Skeletal muscle tissue (tissue), 4 donors: ENCODE data around the gene CD101. TPM values are rescaled to one million over a fixed set of nuclear protein-coding genes. Genes with fewer than 3 reads are reported as not detected.

Source experiments
- H3K27ac ChIP-seq: one replicate; pipeline ENCODE4 v1.7.0; 2013; ENCODE audit warnings: mild to moderate bottlenecking, low read depth, low read length, inconsistent platforms
- H3K27me3 ChIP-seq, 3 donors: one replicate each; pipeline ENCODE4 v1.7.0; 2013; ENCODE audit warnings: low read length in 3 of 3; ENCODE audit not compliant: control insufficient read depth in 3 of 3, insufficient read depth in 3 of 3
- H3K36me3 ChIP-seq, 3 donors: one replicate each; pipeline ENCODE4 v1.7.0; 2013; ENCODE audit warnings: low read length in 3 of 3; ENCODE audit not compliant: control insufficient read depth in 3 of 3, insufficient read depth in 3 of 3
- H3K4me1 ChIP-seq, 3 donors: one replicate each; pipeline ENCODE4 v1.7.0; 2013; ENCODE audit warnings: low read length in 3 of 3, mild to moderate bottlenecking in 3 of 3; ENCODE audit not compliant: control insufficient read depth in 3 of 3, insufficient read depth in 3 of 3
- H3K4me3 ChIP-seq, 3 donors: one replicate each; pipeline ENCODE4 v1.7.0; 2013; ENCODE audit warnings: low read length in 3 of 3
- H3K9ac ChIP-seq, 3 donors: one replicate each; pipeline ENCODE4 v1.7.0; 2013; ENCODE audit warnings: low read length in 3 of 3, mild to moderate bottlenecking in 3 of 3, moderate library complexity in 2 of 3, low read depth in 1 of 3
- H3K9me3 ChIP-seq, 3 donors: one replicate each; pipeline ENCODE4 v1.7.0; 2013; ENCODE audit warnings: low read length in 3 of 3; ENCODE audit not compliant: control insufficient read depth in 3 of 3
- total RNA-seq: library from RNA; depleted of rRNA; stranded (reverse); fragments of >200 nt; gene quantifications from one replicate; pipeline ENCODE4 v1.2.3, GENCODE V29; 2014
- donor health status: Osteomylitis.

CD101 gene
- total RNA-seq, 1 donor from 2014 or later, result 2.1 TPM

DNA sequence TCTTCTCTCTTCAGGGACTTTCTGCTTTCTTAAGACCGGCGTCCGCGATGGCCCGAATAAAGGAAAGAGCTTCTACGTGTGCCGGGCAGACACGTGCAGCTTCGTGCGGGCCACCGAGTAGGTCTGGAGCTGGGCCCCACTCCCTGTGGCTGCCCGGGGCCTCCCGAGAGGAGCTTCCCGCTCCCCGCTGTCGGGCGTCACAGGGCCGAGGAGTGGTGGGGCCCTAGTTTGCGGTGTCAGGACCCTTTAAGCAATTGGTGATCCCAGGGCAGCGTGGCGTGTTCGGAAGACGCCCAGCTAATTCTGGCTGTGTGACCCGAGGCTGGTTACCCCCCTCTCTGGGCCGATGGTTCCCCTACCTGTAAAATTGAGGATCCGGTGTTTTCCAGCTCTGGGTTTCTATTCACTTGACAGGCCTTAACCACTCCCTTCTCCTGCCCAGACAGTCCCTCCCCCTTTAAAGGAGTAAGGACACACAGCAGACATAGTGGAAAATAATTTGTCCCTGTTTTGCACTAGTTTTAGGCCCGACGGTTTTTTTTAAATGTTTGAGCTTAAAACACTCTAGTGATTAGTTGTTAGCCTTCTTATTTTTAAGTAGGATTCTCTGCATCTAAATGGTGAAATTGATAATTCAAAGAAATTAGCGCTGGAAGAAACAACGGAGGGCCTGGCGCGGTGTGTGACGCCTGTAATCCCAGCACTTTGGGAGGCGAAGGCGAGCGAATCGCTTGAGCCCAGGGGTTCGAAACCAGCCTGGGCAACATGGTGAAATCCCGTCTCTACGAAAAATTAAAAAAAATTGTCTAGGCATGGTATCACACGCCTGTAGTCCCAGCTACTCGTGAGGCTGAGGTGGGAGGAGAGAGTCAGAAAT is 59.1 kb downstream of the CD101 start:
- Histone ChIP-seq H3K27me3 (no peaks in the 10 kb centered on the region), H3K27ac (no peak overlapping the region), H3K4me3 (peak overlapping the region; percentile 91 to 97 (median 92)), H3K4me1 (peaks cover 12 to 16% (median 12%) of the 10 kb centered on the region in 3 donors), H3K9ac (peak overlapping the region; percentile 79 to 90 (median 80)), H3K36me3 (no peaks in the 10 kb centered on the region), H3K9me3 (no peaks in the 10 kb centered on the region)

DNA sequence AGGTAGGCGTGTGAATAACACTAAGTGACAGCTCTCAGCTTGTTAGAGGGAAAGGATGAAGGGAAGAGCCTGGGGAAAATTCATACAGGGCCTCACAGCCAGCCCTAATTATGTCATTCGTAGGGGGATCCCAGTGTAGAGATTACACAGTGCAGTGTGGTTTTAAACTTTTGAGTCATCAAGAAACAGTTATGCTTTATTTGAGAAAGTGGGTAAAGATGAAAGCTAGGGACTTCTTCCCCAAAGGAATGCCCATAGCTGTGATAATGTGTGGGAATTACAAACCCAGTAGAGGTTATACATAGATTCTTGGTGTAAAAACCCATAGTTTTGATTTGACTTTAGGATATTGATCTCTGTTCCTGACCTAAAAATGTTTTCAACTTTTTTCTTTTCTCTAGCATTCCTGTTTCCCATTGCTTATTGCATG is 60.4 kb downstream of the CD101 start:
- H3K4me3 ChIP-seq, result no peak overlapping the region
- no peaks in the 10 kb centered on the region for H3K9me3 ChIP-seq
- peaks cover 12 to 16% (median 12%) of the 10 kb centered on the region in 3 donors for H3K4me1 ChIP-seq
- no peak overlapping the region for H3K27ac ChIP-seq
- no peaks in the 10 kb centered on the region for H3K27me3 ChIP-seq
- H3K9ac ChIP-seq, result no peak overlapping the region
- no peaks in the 10 kb centered on the region for H3K36me3 ChIP-seq

DNA sequence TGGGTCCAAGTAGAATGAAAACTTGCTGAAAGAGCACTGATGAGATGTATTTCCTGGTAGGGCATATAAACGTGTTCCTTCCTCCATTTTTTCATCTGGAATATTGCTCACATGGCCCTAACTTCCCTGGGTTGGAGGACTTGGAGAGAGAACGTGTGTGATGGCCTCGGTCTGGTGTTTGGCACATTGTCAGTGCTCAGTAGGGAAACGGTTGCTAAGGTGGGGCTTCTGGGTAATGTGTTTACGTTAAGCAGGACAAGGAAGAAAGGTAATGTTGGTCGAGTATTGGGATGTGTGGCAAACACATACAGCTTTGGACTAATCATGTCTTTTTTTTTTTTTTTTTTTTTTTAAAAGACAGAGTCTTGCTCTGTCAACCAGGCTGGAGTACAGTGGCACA is 64.8 kb downstream of the CD101 start:
- no peaks in the 10 kb centered on the region for H3K9me3 ChIP-seq
- no peak overlapping the region for H3K27ac ChIP-seq
- H3K27me3 ChIP-seq, result no peaks in the 10 kb centered on the region
- no peak overlapping the region for H3K4me3 ChIP-seq
- H3K9ac ChIP-seq, result no peak overlapping the region
- no peaks in the 10 kb centered on the region for H3K36me3 ChIP-seq
- H3K4me1 ChIP-seq, result no peaks in the 10 kb centered on the region

DNA sequence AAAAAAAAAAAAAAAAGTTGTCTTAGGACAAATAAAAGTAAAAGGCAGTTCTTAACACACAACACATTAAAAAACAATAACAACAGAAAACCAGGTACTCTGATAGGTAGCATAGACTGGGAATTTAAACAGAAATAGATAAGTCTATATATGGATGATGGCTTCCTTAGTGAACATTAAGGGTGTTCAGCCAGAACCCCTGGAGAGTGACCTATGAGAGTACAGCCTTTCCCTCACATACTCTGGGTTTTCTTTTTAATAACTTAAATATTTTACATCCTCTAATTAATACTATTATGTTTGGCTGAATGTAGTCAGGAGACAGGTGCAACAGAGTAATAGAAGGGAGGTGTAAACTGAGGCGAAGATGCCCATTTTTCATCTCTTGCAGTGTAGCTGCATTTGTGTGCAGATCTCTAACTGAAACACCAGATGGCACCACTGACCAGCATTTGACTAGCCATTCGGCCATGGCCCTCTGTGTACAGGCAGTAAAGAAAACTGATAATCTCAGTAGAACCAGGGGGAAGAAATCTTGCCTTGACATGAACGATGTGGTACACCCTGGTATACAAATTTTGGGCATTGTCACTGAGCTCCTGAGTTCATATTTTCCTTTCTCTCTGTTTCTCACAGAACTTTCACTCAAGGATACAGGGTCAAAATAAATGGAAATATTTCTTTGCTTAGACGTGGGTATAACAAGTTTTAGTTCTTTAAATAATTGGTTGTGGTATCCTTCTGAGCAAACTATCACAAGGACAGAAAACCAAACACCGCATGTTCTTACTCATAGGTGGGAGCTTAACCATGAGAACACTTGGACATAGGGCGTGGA is 66.2 kb downstream of the CD101 start:
- no peak overlapping the region for H3K9ac ChIP-seq
- H3K27ac ChIP-seq, result no peak overlapping the region
- no peaks in the 10 kb centered on the region for H3K36me3 ChIP-seq

DNA sequence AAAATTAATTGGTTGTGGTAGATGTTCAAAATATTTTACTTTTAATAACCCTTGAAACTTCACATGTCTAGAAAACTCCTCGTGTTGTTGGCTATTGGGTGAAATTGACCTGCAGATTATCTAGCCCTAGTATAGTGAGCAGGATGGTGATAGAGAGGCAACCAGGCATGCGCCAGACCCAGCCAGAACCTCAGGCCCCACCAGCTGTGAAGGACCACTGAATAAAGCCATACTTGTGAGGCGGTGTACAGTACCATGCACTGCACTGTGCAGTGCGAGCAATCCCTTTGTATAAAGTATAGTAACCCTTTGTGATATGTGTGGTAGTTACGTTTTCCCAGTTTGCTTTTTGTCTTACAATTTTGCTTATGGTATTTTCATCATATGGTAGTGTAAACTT is 67.0 kb downstream of the CD101 start:
- Histone ChIP-seq H3K36me3 (no peaks in the 10 kb centered on the region), H3K4me1 (no peaks in the 10 kb centered on the region), H3K9me3 (no peaks in the 10 kb centered on the region), H3K9ac (no peak overlapping the region), H3K27ac (no peak overlapping the region), H3K27me3 (no peaks in the 10 kb centered on the region), H3K4me3 (no peak overlapping the region)

More for the DNA sequence above, 66.2 kb downstream of the CD101 start:
- Histone ChIP-seq H3K4me3 (no peak overlapping the region), H3K9me3 (no peaks in the 10 kb centered on the region), H3K27me3 (no peaks in the 10 kb centered on the region), H3K4me1 (no peaks in the 10 kb centered on the region)

DNA sequence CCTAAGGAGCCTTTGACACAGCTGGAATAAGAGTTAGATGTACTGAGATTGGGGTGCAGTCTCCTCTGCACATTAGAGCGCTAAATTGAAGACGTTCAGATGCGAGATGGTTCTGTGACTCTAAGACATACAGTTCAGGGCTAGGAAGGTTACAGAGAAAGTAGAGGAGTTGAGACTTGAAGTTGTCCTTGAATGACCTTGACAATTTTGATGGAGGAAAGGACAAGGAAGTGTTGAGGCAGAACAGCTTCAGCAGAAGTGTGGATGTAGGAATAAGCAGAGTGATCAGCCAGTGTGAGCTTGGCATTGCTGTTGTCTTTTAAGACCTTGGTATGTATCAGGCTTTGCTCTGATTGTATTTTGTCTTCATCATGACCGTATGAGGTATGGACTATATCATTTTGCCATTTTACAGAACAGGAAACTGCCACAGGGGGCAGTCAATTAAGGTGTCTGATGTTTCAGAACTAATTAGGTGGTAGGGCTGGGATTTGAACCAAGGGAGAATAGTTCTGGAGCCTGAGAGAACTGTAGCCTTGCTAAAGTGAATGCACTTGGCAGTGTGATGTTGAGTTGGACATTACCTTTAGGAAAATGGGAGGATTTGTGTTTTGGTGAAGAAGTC is 67.8 kb downstream of the CD101 start:
- Histone ChIP-seq H3K27ac (no peak overlapping the region), H3K27me3 (no peaks in the 10 kb centered on the region), H3K9ac (no peak overlapping the region), H3K4me3 (no peak overlapping the region), H3K4me1 (no peaks in the 10 kb centered on the region), H3K9me3 (no peaks in the 10 kb centered on the region), H3K36me3 (no peaks in the 10 kb centered on the region)

DNA sequence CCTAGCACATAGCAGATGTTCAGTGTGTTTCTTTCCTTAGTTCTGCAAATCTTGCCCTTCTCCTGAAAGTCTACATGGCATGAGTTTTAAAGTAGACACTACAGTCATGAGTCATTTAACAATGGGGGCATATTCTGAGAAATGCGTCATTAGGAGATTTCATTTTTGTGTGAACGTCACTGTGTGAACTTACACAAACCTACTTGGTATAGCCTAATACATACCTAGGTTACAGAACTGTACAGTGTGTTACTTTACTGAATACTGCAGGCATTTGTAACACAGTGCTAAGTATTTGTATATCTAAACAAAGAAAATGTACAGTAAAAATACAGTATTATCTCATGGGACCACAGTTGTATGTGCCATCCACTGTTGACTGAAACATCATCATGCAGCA is 68.6 kb downstream of the CD101 start:
- H3K4me1 ChIP-seq, result no peaks in the 10 kb centered on the region
- H3K9ac ChIP-seq, result no peak overlapping the region
- no peak overlapping the region for H3K4me3 ChIP-seq
- no peaks in the 10 kb centered on the region for H3K9me3 ChIP-seq
- no peak overlapping the region for H3K27ac ChIP-seq
- no peaks in the 10 kb centered on the region for H3K27me3 ChIP-seq
- H3K36me3 ChIP-seq, result peaks cover 0 to under 1% (median 0%) of the 10 kb centered on the region in 3 donors

DNA sequence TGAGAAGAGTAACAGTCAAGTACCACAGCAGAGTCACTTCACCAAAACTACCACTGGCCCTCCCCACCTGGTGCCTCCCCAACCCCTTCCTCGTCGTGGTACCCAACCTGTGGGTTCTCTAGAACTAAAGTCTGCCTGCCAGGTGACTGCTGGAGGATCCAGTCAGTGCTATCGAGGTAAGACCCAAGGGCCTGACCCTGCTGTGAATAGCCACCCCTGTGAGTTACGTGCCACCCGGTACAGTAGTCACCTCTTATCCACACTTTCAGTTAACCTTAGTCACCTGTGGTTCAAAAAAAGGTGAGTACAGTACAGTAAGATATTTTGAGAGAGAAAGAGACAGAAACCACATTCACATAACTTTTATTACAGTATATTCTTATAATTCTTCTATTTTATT is 75.1 kb downstream of the CD101 start:
- H3K9me3 ChIP-seq, result no peaks in the 10 kb centered on the region
- H3K36me3 ChIP-seq, result peaks cover 6 to 24% (median 16%) of the 10 kb centered on the region in 3 donors
- H3K4me1 ChIP-seq, result no peaks in the 10 kb centered on the region
- no peak overlapping the region for H3K4me3 ChIP-seq
- H3K9ac ChIP-seq, result no peak overlapping the region
- no peak overlapping the region for H3K27ac ChIP-seq
- no peaks in the 10 kb centered on the region for H3K27me3 ChIP-seq

DNA sequence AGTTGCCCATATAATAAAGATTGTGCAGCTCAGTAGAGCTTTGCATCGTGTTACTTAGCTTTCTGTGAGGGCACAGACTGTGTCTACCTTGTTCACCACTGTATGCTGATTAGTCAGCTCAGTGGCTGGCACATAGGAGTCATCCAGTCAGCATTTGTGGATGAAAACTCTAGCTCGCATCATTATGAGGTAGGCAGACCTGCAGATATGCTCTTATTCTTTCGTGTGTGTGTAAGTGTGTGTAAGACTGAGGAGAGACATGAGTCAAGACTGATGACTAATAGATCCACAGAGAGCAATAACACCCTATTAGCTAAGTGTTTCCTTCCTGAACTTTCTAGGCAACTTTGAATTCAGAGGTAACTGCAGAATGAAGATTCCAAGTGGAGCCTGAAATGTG is 75.7 kb downstream of the CD101 start:
- Histone ChIP-seq H3K4me3 (no peak overlapping the region), H3K9ac (no peak overlapping the region), H3K27me3 (no peaks in the 10 kb centered on the region), H3K36me3 (peaks cover 6 to 28% (median 20%) of the 10 kb centered on the region in 3 donors), H3K4me1 (no peaks in the 10 kb centered on the region), H3K9me3 (no peaks in the 10 kb centered on the region), H3K27ac (no peak overlapping the region)
